Ovary (tissue), 3 donors: ENCODE results near the gene NVL.

ENCODE experiments used
- POLR2A ChIP-seq: fragments of 450-650 bp; IDR thresholded peaks from one replicate; pipeline ENCODE4 v1.6.1; 2017; ENCODE audit warnings: antibody characterized with exemption, mild to moderate bottlenecking, moderate library complexity
- TF ChIP-seq, protein P1 (sequence below), 3 donors: fragments of 450-650 bp in 2 of 3; fragments of 200-600 bp in 1 of 3; IDR thresholded peaks; one replicate each; pipeline versions ENCODE4 v1.5.1 to v1.8.0; 2016 to 2022; ENCODE audit warnings: antibody characterized with exemption in 3 of 3, mild to moderate bottlenecking in 1 of 3
- donor health status: DM: no; HTN: no; CAD: no.

DNA sequence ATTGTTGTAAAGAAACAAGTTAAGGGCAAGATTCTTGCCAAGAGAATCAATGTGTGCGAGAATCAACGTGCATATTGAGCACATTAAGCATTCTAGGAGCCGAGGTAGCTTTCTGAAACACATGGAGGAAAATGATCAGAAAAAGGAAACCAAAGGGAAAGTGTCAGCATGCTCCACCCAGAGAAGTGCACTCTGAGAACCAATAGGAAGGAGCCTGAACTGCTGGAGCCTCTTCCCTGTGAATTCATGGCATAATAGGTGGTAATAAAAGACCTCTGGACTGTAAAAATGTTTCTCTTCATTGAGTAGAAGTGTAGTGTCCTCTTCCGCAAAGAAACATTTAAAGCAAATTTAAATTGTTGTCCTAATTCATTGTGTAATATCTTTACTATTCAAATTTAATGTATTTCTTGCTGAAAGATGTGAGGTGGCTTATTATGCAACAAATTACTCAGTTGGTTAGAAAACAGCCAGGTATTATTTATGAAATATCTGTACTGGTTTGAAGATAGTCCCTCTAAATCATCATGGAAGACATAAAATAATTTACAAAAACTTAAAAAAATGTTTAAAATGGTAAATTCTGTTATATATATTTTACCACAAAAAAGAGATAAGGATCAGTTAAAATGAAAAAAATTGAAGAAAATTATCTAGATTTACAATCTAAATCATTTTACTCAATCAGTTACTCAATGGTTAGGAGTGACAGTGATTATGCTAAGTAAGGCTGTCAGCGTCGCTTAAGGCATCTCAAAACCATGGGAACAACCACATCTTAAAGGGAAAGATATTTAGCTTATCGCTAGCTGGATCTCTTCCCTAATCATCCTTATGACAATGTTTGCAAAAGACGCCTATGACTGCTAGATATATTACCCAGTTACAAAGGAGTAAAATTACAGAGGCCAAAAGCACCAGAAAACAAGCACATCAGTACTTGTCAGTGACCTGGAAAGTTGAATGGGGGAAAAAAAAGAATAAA, 31.3 kb downstream of the NVL start:
- no peak for TF ChIP-seq POLR2A
- TF ChIP-seq, protein P1, sequence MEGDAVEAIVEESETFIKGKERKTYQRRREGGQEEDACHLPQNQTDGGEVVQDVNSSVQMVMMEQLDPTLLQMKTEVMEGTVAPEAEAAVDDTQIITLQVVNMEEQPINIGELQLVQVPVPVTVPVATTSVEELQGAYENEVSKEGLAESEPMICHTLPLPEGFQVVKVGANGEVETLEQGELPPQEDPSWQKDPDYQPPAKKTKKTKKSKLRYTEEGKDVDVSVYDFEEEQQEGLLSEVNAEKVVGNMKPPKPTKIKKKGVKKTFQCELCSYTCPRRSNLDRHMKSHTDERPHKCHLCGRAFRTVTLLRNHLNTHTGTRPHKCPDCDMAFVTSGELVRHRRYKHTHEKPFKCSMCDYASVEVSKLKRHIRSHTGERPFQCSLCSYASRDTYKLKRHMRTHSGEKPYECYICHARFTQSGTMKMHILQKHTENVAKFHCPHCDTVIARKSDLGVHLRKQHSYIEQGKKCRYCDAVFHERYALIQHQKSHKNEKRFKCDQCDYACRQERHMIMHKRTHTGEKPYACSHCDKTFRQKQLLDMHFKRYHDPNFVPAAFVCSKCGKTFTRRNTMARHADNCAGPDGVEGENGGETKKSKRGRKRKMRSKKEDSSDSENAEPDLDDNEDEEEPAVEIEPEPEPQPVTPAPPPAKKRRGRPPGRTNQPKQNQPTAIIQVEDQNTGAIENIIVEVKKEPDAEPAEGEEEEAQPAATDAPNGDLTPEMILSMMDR (IDR thresholded peaks at IDR 0.05): no peak
